Measurements from ENCODE around the gene SF1. TPM values are rescaled to one million over a fixed set of nuclear protein-coding genes. Genes with fewer than 3 reads are reported as not detected.

Gene SF1
- total and polyA plus RNA-seq, 4 experiments from 2014 or later, result 48.3 to 832 (median 481) TPM

DNA sequence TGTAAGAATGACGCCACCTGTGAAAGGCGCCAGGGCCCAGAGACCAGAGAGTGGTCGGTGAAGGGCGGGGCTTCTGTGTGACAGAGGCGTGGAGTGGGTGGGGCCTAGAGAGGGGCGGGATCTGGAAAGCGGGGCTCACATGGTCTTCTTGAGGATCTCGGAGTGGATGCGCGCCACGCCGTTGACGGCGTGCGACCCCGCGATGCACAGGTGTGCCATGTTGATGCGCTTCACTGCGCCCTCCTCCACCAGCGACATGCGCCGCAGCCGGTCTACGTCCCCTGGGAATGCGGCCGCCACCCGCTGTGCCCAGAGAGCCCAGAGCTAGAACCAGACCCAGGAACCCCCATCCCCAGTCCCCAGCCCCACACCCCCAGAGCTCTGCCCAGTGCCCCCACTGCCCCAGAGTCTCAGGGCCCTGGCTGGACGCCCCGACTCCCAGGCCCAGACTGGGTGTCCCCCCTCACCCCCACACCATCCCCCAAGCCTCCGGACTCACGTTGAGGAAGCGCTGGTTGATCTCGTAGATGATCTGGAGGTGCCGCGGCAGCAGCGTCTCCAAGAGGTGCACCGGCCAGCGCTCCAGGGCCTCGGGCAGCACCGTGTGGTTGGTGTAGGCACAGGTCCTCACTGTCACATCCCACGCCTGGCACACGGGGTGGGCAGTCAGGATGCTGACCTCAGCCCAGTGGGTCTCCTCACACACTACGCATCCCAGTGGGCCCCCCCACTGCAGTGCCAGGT is 24.8 kb downstream of the SF1 start:
- ChIA-PET POLR2A (ENCODE audit: partially characterized antibody) (interaction anchor here (26.2 to 33.1 kb wide), 2 partner anchors 8 to 14 kb away, joined by 1500 read pairs; partner anchors contain the start of genes PYGM, RASGRP2 and SF1), CTCF (ENCODE audit: partially characterized antibody) (interaction anchor here (2.7 to 3.8 kb wide), 2 partner anchors 9 to 10 kb away, joined by 10 to 35 read pairs; partner anchors contain the start of genes PYGM and RASGRP2)
- intact Hi-C loops (cut with micrococcal nuclease), result no loop called here
- Mint-ChIP-seq H3K4me3 (no peak overlapping the region), H3K4me1 (peaks cover 17 to 39% (median 18%) of the 10 kb centered on the region in 4 donors), H3K9me3 (peaks cover 0 to 7% (median 0%) of the 10 kb centered on the region in 8 donors), H3K36me3 (peaks cover 16 to 30% of the 10 kb centered on the region in 2 donors), H3K27ac (peak overlapping the region in 3 of 7 donors; percentile 9 to 72 (median 43)), H3K27me3 (no peaks in the 10 kb centered on the region)
- no peaks in the 10 kb centered on the region for H3K36me3 ChIP-seq (ENCODE audit: insufficient read depth, low read length)
- no peaks in the 10 kb centered on the region for H3K9me3 ChIP-seq (ENCODE audit: control insufficient read depth in 1 of 2, low read length in 2 of 2)
- peaks cover 5% of the 10 kb centered on the region for H3K4me1 ChIP-seq (ENCODE audit: insufficient read depth, low read length)
- no peaks in the 10 kb centered on the region for H3K27me3 ChIP-seq (ENCODE audit: insufficient read depth, low read length)
- DNase-seq, result peak in 1 of 5 donors; percentile 35
- H3K27ac ChIP-seq (ENCODE audit: low read depth, low read length), result no peak overlapping the region
- H3K4me3 ChIP-seq (ENCODE audit: low read length in 2 of 2), result no peak overlapping the region

DNA sequence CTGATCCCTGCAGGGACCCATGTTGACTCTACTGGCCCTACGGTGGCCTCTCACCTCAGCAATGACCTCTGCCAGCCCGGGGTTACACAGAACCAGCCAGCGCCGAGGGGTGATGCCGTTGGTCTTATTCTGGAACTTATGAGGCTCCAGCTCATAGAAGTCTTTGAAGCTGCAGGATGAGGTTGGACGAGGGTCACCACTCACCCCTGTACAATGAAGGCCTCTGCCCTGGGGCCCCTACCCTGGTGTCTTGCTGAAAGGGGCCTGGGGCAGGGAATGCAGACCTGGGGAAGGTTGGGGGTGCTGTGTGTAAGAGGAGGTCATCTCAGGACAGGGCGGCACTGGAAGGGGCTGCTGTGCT is 25.3 kb downstream of the SF1 start:
- H3K36me3 Mint-ChIP-seq, result peaks cover 16 to 34% of the 10 kb centered on the region in 2 donors
- Histone ChIP-seq H3K9me3 (ENCODE audit: control insufficient read depth in 1 of 2, low read length in 2 of 2) (no peaks in the 10 kb centered on the region), H3K4me1 (ENCODE audit: insufficient read depth, low read length) (peaks cover 5% of the 10 kb centered on the region), H3K4me3 (ENCODE audit: low read length in 2 of 2) (no peak overlapping the region), H3K27ac (ENCODE audit: low read depth, low read length) (no peak overlapping the region), H3K36me3 (ENCODE audit: insufficient read depth, low read length) (no peaks in the 10 kb centered on the region), H3K27me3 (ENCODE audit: insufficient read depth, low read length) (no peaks in the 10 kb centered on the region)
- peaks cover 0 to 7% (median 0%) of the 10 kb centered on the region in 8 donors for H3K9me3 Mint-ChIP-seq
- no peaks in the 10 kb centered on the region for H3K27me3 Mint-ChIP-seq
- H3K4me1 Mint-ChIP-seq, result peaks cover 18 to 42% (median 22%) of the 10 kb centered on the region in 4 donors
- ChIA-PET POLR2A (ENCODE audit: partially characterized antibody) (interaction anchor here (1.4 to 33.1 kb wide), 3 partner anchors 8 to 116 kb away, joined by 3 to 1500 read pairs (median 1500); partner anchors contain the start of genes PYGM, RASGRP2 and SF1), CTCF (ENCODE audit: partially characterized antibody) (interaction anchor here (1.2 to 3.8 kb wide), 4 partner anchors 9 to 17 kb away, joined by 3 to 35 read pairs (median 8); partner anchors contain the start of genes PYGM and RASGRP2)
- DNase-seq, result peak in 1 of 5 donors; percentile 25
- H3K27ac Mint-ChIP-seq, result peak overlapping the region in 2 of 7 donors; percentile 9 to 72
- H3K4me3 Mint-ChIP-seq, result no peak overlapping the region
- intact Hi-C loops (cut with micrococcal nuclease), result no loop called here

DNA sequence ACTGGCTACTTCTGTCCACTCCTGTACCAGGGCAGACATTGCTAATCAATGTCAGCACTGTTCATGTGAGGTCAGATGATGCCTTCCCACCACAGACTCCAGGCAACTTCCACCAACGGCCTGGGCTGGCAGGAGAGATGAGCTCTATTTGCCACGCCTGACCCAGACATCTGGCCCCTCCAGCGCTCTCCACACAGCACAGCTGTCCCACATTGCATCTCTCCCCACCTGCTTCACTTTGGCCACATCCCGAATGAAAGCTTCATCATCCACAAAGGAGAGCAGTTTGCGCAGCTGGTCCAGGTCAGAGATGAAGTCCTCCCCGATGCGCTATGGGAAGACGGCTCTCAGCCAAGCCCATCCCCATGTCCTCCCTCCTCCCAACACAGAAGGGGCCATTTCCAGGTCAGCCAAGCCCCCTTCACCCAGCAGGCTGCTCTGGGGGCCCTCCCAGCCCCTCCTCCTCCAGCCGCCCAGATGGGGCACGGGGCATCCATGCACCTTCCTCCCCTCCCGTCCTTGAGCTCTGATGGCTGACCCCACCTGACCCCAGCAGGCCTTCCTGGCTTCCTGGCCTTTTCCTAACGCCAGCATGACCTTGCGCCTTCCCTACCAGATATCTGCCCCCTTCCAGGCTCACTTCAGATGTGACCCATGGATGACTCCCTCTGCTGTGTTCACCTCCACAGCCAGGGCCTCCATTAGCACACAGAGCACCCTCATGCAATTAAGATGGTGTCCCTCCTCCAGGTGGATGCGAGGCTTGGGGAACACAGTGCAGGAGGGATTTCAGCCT is 26.0 kb downstream of the SF1 start:
- intact Hi-C loops (cut with micrococcal nuclease), result no loop called here
- peaks cover 0 to 3% (median 0%) of the 10 kb centered on the region in 8 donors for H3K9me3 Mint-ChIP-seq
- CTCF ChIA-PET (ENCODE audit: partially characterized antibody), result interaction anchor here (1.2 to 3.8 kb wide), 4 partner anchors 9 to 17 kb away, joined by 3 to 35 read pairs (median 8); partner anchors contain the start of genes PYGM and RASGRP2
- Histone ChIP-seq H3K27me3 (ENCODE audit: insufficient read depth, low read length) (no peaks in the 10 kb centered on the region), H3K9me3 (ENCODE audit: control insufficient read depth in 1 of 2, low read length in 2 of 2) (no peaks in the 10 kb centered on the region), H3K36me3 (ENCODE audit: insufficient read depth, low read length) (no peaks in the 10 kb centered on the region), H3K4me1 (ENCODE audit: insufficient read depth, low read length) (peaks cover 5% of the 10 kb centered on the region), H3K27ac (ENCODE audit: low read depth, low read length) (no peak overlapping the region), H3K4me3 (ENCODE audit: low read length in 2 of 2) (no peak overlapping the region)
- no peaks in the 10 kb centered on the region for H3K27me3 Mint-ChIP-seq
- POLR2A ChIA-PET (ENCODE audit: partially characterized antibody), result interaction anchor here (1.4 to 33.1 kb wide), 3 partner anchors 7 to 117 kb away, joined by 3 to 1500 read pairs (median 1500); partner anchors contain the start of genes PYGM, RASGRP2 and SF1
- H3K36me3 Mint-ChIP-seq, result peaks cover 16 to 34% of the 10 kb centered on the region in 2 donors
- H3K4me1 Mint-ChIP-seq, result peaks cover 16 to 42% (median 24%) of the 10 kb centered on the region in 4 donors
- peak overlapping the region in 5 of 7 donors; percentile 26 to 75 (median 54) for H3K27ac Mint-ChIP-seq
- peak in 1 of 5 donors; percentile 2 for DNase-seq
- no peak overlapping the region for H3K4me3 Mint-ChIP-seq

DNA sequence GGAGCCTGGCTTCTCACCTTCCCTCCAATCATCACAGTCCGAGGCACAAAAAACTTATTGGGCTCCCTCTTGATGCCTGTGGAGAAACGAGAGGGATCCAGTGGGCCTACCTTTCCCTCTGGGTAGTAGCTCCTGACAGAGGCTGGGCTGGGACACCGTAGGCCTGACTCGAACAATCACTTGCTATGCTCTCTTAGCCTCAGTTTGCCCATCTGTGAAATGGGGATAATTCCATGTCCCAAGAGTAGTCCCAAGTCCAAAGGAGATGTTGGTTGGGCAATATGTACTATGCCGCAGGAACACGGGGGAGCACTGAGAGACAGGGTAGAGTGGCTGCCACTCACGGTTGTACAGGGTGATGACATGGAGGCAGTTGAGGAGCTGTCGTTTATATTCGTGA is 26.8 kb downstream of the SF1 start:
- no peak overlapping the region for H3K4me3 ChIP-seq (ENCODE audit: low read length in 2 of 2)
- H3K4me1 ChIP-seq (ENCODE audit: insufficient read depth, low read length), result peaks cover 8% of the 10 kb centered on the region
- H3K9me3 ChIP-seq (ENCODE audit: control insufficient read depth in 1 of 2, low read length in 2 of 2), result no peaks in the 10 kb centered on the region
- peak in 1 of 5 donors; percentile 18 for DNase-seq
- no peaks in the 10 kb centered on the region for H3K27me3 ChIP-seq (ENCODE audit: insufficient read depth, low read length)
- CTCF ChIA-PET (ENCODE audit: partially characterized antibody), result interaction anchor here (1.2 to 3.8 kb wide), 5 partner anchors 8 to 47 kb away, joined by 3 to 35 read pairs (median 6); partner anchors contain the start of genes PYGM and RASGRP2
- peaks cover 16 to 44% (median 27%) of the 10 kb centered on the region in 4 donors for H3K4me1 Mint-ChIP-seq
- no peak overlapping the region for H3K27ac ChIP-seq (ENCODE audit: low read depth, low read length)
- H3K9me3 Mint-ChIP-seq, result no peaks in the 10 kb centered on the region
- H3K4me3 Mint-ChIP-seq, result no peak overlapping the region
- POLR2A ChIA-PET (ENCODE audit: partially characterized antibody), result interaction anchor here (1.4 to 33.1 kb wide), 3 partner anchors 6 to 118 kb away, joined by 3 to 1500 read pairs (median 1500); partner anchors contain the start of genes PYGM, RASGRP2 and SF1
- no peaks in the 10 kb centered on the region for H3K27me3 Mint-ChIP-seq
- intact Hi-C loops (cut with micrococcal nuclease), result no loop called here
- no peaks in the 10 kb centered on the region for H3K36me3 ChIP-seq (ENCODE audit: insufficient read depth, low read length)
- H3K27ac Mint-ChIP-seq, result peak overlapping the region in 3 of 7 donors; percentile 14 to 54 (median 36)
- peaks cover 16 to 32% of the 10 kb centered on the region in 2 donors for H3K36me3 Mint-ChIP-seq

DNA sequence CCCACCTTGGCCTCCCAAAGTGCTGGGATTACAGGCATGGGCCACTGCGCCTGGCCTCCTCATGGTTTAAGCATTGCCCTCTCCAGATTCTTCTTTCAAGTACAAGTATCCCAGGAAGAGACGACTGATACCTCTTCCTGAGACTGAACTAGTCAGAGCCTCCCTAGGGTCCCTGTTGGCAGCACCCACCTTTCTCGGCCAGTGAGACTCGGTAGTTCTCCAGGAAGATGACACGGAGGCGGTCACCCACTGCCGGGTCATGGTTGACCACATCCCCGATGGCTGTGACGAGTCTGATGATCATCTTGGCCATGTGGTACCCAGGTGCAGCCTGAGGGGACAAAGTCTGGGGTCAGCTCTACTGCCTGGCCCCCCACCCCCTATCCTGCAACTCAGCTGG is 27.2 kb downstream of the SF1 start:
- Histone ChIP-seq H3K9me3 (ENCODE audit: control insufficient read depth in 1 of 2, low read length in 2 of 2) (no peaks in the 10 kb centered on the region), H3K27me3 (ENCODE audit: insufficient read depth, low read length) (no peaks in the 10 kb centered on the region), H3K36me3 (ENCODE audit: insufficient read depth, low read length) (no peaks in the 10 kb centered on the region), H3K27ac (ENCODE audit: low read depth, low read length) (no peak overlapping the region), H3K4me1 (ENCODE audit: insufficient read depth, low read length) (peaks cover 12% of the 10 kb centered on the region), H3K4me3 (ENCODE audit: low read length in 2 of 2) (no peak overlapping the region)
- POLR2A ChIA-PET (ENCODE audit: partially characterized antibody), result interaction anchor here (1.1 to 33.1 kb wide), 3 partner anchors 6 to 125 kb away, joined by 3 to 1500 read pairs (median 1500); partner anchors contain the start of genes PYGM, RASGRP2 and SF1
- intact Hi-C loops (cut with micrococcal nuclease), result no loop called here
- no peaks in the 10 kb centered on the region for H3K9me3 Mint-ChIP-seq
- peaks cover 16 to 32% of the 10 kb centered on the region in 2 donors for H3K36me3 Mint-ChIP-seq
- peak overlapping the region in 3 of 7 donors; percentile 65 to 75 (median 70) for H3K27ac Mint-ChIP-seq
- CTCF ChIA-PET (ENCODE audit: partially characterized antibody), result interaction anchor here (1.4 to 3.8 kb wide), 4 partner anchors 10 to 47 kb away, joined by 3 to 35 read pairs (median 5); partner anchors contain the start of gene PYGM
- H3K4me3 Mint-ChIP-seq, result no peak overlapping the region
- no peaks in the 10 kb centered on the region for H3K27me3 Mint-ChIP-seq
- H3K4me1 Mint-ChIP-seq, result peaks cover 20 to 48% (median 31%) of the 10 kb centered on the region in 4 donors
- DNase-seq, result peak in 1 of 5 donors; percentile 7

DNA sequence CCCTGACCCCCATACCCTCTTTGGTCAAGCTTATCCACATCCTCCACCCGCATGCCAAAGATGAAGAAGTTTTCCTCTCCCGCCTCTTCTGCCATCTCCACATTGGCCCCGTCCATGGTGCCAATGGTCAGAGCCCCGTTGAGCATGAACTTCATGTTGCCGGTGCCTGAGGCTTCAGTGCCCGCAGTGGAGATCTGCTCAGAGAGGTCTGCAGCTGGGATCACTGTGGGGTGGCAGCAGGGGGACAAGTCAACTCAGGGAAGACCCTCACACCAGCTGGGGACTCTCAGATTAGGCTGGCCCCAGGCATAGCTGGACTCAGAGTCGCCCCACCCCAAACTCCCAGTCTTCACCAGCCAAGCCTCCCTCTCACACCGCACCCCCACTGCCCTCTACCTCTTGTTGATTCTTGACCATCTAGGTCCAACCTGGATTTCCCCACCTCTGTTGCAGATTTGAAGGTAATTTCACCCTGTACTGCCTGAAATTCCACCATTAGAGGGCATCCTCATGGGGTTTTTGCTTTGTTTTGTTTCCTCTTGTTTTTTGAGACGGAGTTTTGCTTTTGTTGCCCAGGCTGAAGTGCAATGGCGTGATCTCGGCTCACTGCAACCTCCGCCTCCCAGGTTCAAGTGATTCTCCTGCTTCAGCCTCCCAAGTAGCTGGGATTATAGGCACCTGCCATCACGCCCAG is 27.8 kb downstream of the SF1 start:
- ChIA-PET CTCF (ENCODE audit: partially characterized antibody) (interaction anchor here (0.8 to 3.8 kb wide), 5 partner anchors 10 to 48 kb away, joined by 3 to 35 read pairs (median 4); partner anchors contain the start of gene PYGM), POLR2A (ENCODE audit: partially characterized antibody) (interaction anchor here (1.1 to 33.1 kb wide), 3 partner anchors 5 to 126 kb away, joined by 3 to 1500 read pairs (median 1500); partner anchors contain the start of genes PYGM, RASGRP2 and SF1)
- peak overlapping the region; percentile 35 to 79 (median 70) for H3K27ac Mint-ChIP-seq
- H3K9me3 Mint-ChIP-seq, result no peaks in the 10 kb centered on the region
- Histone ChIP-seq H3K27ac (ENCODE audit: low read depth, low read length) (no peak overlapping the region), H3K4me1 (ENCODE audit: insufficient read depth, low read length) (peaks cover 18% of the 10 kb centered on the region), H3K27me3 (ENCODE audit: insufficient read depth, low read length) (no peaks in the 10 kb centered on the region), H3K4me3 (ENCODE audit: low read length in 2 of 2) (no peak overlapping the region), H3K36me3 (ENCODE audit: insufficient read depth, low read length) (no peaks in the 10 kb centered on the region), H3K9me3 (ENCODE audit: control insufficient read depth in 1 of 2, low read length in 2 of 2) (no peaks in the 10 kb centered on the region)
- DNase-seq, result peak in 2 of 5 donors; percentile 31 to 36
- peaks cover 16 to 34% of the 10 kb centered on the region in 2 donors for H3K36me3 Mint-ChIP-seq
- H3K27me3 Mint-ChIP-seq, result no peaks in the 10 kb centered on the region
- intact Hi-C loops (cut with micrococcal nuclease), result no loop called here
- H3K4me3 Mint-ChIP-seq, result peak overlapping the region in 1 of 8 donors; percentile 57
- peaks cover 20 to 50% (median 34%) of the 10 kb centered on the region in 4 donors for H3K4me1 Mint-ChIP-seq
